DOHH2 (cell line): ENCODE measurements around the gene ODAD4.

Experiments
- H3F3A ChIP-seq: fragments of 200-600 bp; sonication (generic), shearing (Covaris generic); 2 replicates; pipeline ENCODE4 v1.6.0; 2016; ENCODE audit warnings: antibody characterized with exemption, mild to moderate bottlenecking; ENCODE audit not compliant: control insufficient read depth, insufficient read depth
- H3K27ac ChIP-seq: fragments of 200-600 bp; sonication (generic); 2 replicates; pipeline ENCODE4 v1.5.1; 2014; ENCODE audit warnings: low read depth, mild to moderate bottlenecking, low read length, moderate library complexity
- H3K27me3 ChIP-seq: fragments of 200-600 bp; sonication (generic); 2 replicates; pipeline ENCODE4 v1.6.1; 2014; ENCODE audit warnings: mild to moderate bottlenecking, low read length, mixed read lengths; ENCODE audit not compliant: control insufficient read depth
- H3K36me3 ChIP-seq: fragments of 200-600 bp; sonication (generic); 2 replicates; pipeline ENCODE4 v1.6.1; 2014; ENCODE audit warnings: mild to moderate bottlenecking, low read length, moderate library complexity, mixed read lengths; ENCODE audit not compliant: control insufficient read depth
- H3K4me1 ChIP-seq: fragments of 200-600 bp; sonication (generic); 2 replicates; pipeline ENCODE4 v1.6.1; 2014; ENCODE audit warnings: mild to moderate bottlenecking, low read length, mixed read lengths; ENCODE audit not compliant: control insufficient read depth
- H3K4me2 ChIP-seq: fragments of 200-600 bp; sonication (generic); 2 replicates; pipeline ENCODE4 v1.6.0; 2014; ENCODE audit warnings: mild to moderate bottlenecking, low read length, moderate library complexity
- H3K4me3 ChIP-seq: fragments of 200-600 bp; sonication (generic); 2 replicates; pipeline ENCODE4 v1.5.1; 2014; ENCODE audit warnings: mild to moderate bottlenecking, low read length, mixed read lengths
- H3K79me2 ChIP-seq: fragments of 200-600 bp; sonication (generic); 2 replicates; pipeline ENCODE4 v1.6.1; 2014; ENCODE audit warnings: mild to moderate bottlenecking, low read length, mixed read lengths; ENCODE audit not compliant: control insufficient read depth
- H3K9me2 ChIP-seq: fragments of 200-600 bp; sonication (generic); replicated peaks from 2 replicates; pipeline ENCODE4 v1.6.1; 2014; ENCODE audit warnings: mild to moderate bottlenecking, low read length, mixed read lengths; ENCODE audit not compliant: control insufficient read depth
- H3K9me3 ChIP-seq: fragments of 200-600 bp; sonication (generic); 2 replicates; pipeline ENCODE4 v1.6.1; 2014; ENCODE audit warnings: antibody characterized with exemption, low read length, mixed read lengths; ENCODE audit not compliant: control insufficient read depth, insufficient read depth
- H4K20me1 ChIP-seq: fragments of 200-600 bp; sonication (generic); 2 replicates; pipeline ENCODE4 v1.6.0; 2014; ENCODE audit warnings: low read depth, mild to moderate bottlenecking, antibody characterized with exemption, low read length, moderate library complexity; ENCODE audit not compliant: control insufficient read depth, insufficient read depth
- CTCF ChIP-seq: fragments of 200-600 bp; sonication (generic); IDR thresholded peaks from one replicate; pipeline ENCODE4 v1.5.1; 2014; ENCODE audit warnings: antibody characterized with exemption, mild to moderate bottlenecking, low read depth, low read length; ENCODE audit not compliant: poor library complexity, severe bottlenecking
- EZH2phosphoT487 ChIP-seq: fragments of 200-600 bp; sonication (generic); IDR thresholded peaks from 2 replicates; pipeline ENCODE4 v1.6.1; 2017; ENCODE audit warnings: borderline replicate concordance, mild to moderate bottlenecking, antibody characterized with exemption, low read length, moderate library complexity, mixed read lengths

ODAD4 gene

DNA sequence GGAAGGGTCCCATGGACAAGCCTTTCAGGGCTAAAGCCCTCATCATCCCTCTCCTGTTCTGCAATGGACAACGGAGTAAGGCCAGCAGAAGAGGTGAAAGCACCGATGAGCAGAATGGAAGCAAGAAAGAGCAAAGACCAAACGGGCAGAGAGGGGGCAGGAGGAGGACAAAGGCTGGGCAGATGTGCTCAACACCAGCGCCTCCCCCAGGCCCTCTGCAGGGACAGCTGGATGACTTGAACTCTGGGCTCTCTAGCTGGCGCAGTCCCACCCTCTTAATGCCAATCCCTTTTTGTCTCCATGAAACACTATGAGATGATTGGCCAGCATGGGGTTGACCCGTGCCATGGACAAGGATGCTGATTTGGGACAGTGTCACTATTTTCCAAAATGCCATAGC lies 33.7 kb upstream of the ODAD4 start:
- no peaks in the 10 kb centered on the region for H3K79me2 ChIP-seq
- no peaks in the 10 kb centered on the region for H3K27me3 ChIP-seq
- H3K27ac ChIP-seq = no peak overlapping the region
- no peaks in the 10 kb centered on the region for H3K9me3 ChIP-seq
- H3K9me2 ChIP-seq = no peaks in the 10 kb centered on the region
- TF ChIP-seq EZH2phosphoT487 (no peak), CTCF (no peak)
- no peaks in the 10 kb centered on the region for H3K4me1 ChIP-seq
- H3K36me3 ChIP-seq = peaks cover 95% of the 10 kb centered on the region
- no peaks in the 10 kb centered on the region for H3F3A ChIP-seq
- H3K4me3 ChIP-seq = no peak overlapping the region
- H3K4me2 ChIP-seq = no peak overlapping the region
- H4K20me1 ChIP-seq = no peaks in the 10 kb centered on the region

- H3K36me3 ChIP-seq = peaks cover 90% of the 10 kb centered on the region
- no peak overlapping the region for H3K27ac ChIP-seq
- H3K9me2 ChIP-seq = no peaks in the 10 kb centered on the region
- H3K9me3 ChIP-seq = no peaks in the 10 kb centered on the region
- H4K20me1 ChIP-seq = no peaks in the 10 kb centered on the region
- no peaks in the 10 kb centered on the region for H3K4me1 ChIP-seq
- no peaks in the 10 kb centered on the region for H3K27me3 ChIP-seq
- no peak for TF ChIP-seq CTCF
- no peak for TF ChIP-seq EZH2phosphoT487
- no peaks in the 10 kb centered on the region for H3F3A ChIP-seq
- no peak overlapping the region for H3K4me3 ChIP-seq
- no peak overlapping the region for H3K4me2 ChIP-seq
- H3K79me2 ChIP-seq = no peaks in the 10 kb centered on the region
Measured at GRCh38 chr17:41901646-41902045, 28.8 kb upstream of the ODAD4 start.

DNA sequence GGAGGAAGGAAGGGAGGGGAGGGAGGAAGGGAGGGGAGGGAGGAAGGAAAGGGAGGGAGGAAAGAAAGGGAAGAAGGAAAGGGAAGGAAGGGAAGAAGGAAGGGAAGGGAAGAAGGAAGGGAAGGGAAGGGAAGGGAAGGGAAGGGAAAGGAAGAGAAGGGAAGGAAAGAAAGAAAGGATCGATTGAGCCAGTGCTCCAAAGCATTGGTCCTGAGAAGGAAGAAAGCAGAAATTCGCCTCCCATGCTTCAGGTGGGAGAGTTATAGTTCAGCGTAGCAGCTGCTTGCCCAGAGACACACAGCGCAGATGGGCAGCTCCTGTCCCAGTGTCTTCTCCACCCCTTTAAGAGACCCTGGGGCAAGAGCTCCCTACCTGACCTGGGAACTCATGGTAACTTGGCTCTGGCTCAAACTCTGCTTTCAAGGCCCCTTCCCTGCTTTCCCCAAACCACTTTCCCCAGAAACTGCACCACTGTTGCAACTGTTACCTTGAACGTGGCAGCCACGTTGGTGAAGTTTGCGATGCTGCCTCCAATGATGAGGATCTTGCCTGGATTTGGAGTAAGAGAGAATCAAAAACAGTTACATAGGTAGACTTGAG lies 26.1 kb upstream of the ODAD4 start:
- Histone ChIP-seq H3K36me3 (peaks cover 90% of the 10 kb centered on the region), H3K9me2 (no peaks in the 10 kb centered on the region), H3F3A (no peaks in the 10 kb centered on the region), H3K4me2 (no peak overlapping the region), H3K27ac (no peak overlapping the region), H3K27me3 (no peaks in the 10 kb centered on the region), H3K79me2 (no peaks in the 10 kb centered on the region), H3K9me3 (no peaks in the 10 kb centered on the region), H4K20me1 (no peaks in the 10 kb centered on the region), H3K4me1 (no peaks in the 10 kb centered on the region), H3K4me3 (no peak overlapping the region)
- TF ChIP-seq CTCF (no peak), EZH2phosphoT487 (no peak)
